Activated CD8-positive, alpha-beta T cell treated with anti-CD3 and anti-CD28 coated beads for 36 hours (primary cell): ENCODE results near the gene AGFG2. TPM values are rescaled to one million over a fixed set of nuclear protein-coding genes. Genes with fewer than 3 reads are reported as not detected.

Source experiments
- ATAC-seq: fragments of 200-7000 bp; cut with Tn5 transposase; one replicate; pipeline ENCODE4 v1.10.0; 2021; ENCODE audit warnings: mild to moderate bottlenecking, moderate library complexity
- CTCF ChIA-PET: fragments of 350-600 bp; sonication (Branson Sonifier 250); formaldehyde crosslinking; loops from one replicate; lab custom pipeline; 2021; ENCODE audit warnings: antibody characterized with exemption; lab: Charles Lee
- POLR2A ChIA-PET: fragments of 350-600 bp; sonication (Branson Sonifier 250); formaldehyde crosslinking; loops from one replicate; lab custom pipeline; 2021; ENCODE audit warnings: antibody characterized with exemption; lab: Charles Lee
- DNase-seq: peaks from one replicate; pipeline ENCODE4 v3.0.0-alpha.2; 2020
- H3K27ac Mint-ChIP-seq: one replicate; pipeline ENCODE4 v1.8.0; 2021; ENCODE audit warnings: mild to moderate bottlenecking, mixed read lengths
- H3K27me3 Mint-ChIP-seq: one replicate; pipeline ENCODE4 v1.8.0; 2021; ENCODE audit warnings: mixed read lengths
- H3K36me3 Mint-ChIP-seq: one replicate; pipeline ENCODE4 v1.8.0; 2021; ENCODE audit warnings: low read depth, mixed read lengths
- H3K4me1 Mint-ChIP-seq: one replicate; pipeline ENCODE4 v1.8.0; 2021; ENCODE audit warnings: low read depth, mixed read lengths
- H3K4me3 Mint-ChIP-seq: one replicate; pipeline ENCODE4 v1.8.0; 2021; ENCODE audit warnings: mild to moderate bottlenecking, moderate library complexity, mixed read lengths
- H3K9me3 Mint-ChIP-seq: one replicate; pipeline ENCODE4 v1.8.0; 2021; ENCODE audit warnings: mixed read lengths
- intact Hi-C: fragments of 100-400 bp; cut with micrococcal nuclease; formaldehyde crosslinking; loops from one replicate; pipeline ENCODE4 v1.10.0; 2022
- total RNA-seq, 2 experiments: library from RNA; stranded (reverse); gene quantifications; one replicate each; pipeline ENCODE4 v1.2.3, GENCODE V29; 2021
- TF ChIP-seq, protein P1 (sequence below): fragments of 200-600 bp; IDR thresholded peaks from one replicate; pipeline ENCODE4 v1.8.0; 2022; ENCODE audit warnings: antibody characterized with exemption, mild to moderate bottlenecking

The AGFG2 gene
- total RNA-seq, 2 experiments from 2014 or later = 45.6 to 45.8 TPM

GRCh38 chr7:100591596-100591995 is 52.6 kb downstream of the AGFG2 start:
- ChIA-PET POLR2A (interaction anchor here (1.0 to 1.4 kb wide), 2 partner anchors 12 to 43 kb away, joined by 3 to 4 read pairs; no protein-coding TSS in a partner anchor), CTCF (interaction anchor here (0.7 to 1.0 kb wide), 2 partner anchors 99 to 105 kb away, joined by 3 read pairs; no protein-coding TSS in a partner anchor)
- Mint-ChIP-seq H3K27me3 (peaks cover 5% of the 10 kb centered on the region), H3K36me3 (no peaks in the 10 kb centered on the region), H3K27ac (no peak overlapping the region), H3K4me3 (no peak overlapping the region), H3K4me1 (no peaks in the 10 kb centered on the region), H3K9me3 (no peaks in the 10 kb centered on the region)
- ATAC-seq = no peak
- intact Hi-C loops = no loop called here
- DNase-seq = no peak
- TF ChIP-seq, protein P1, sequence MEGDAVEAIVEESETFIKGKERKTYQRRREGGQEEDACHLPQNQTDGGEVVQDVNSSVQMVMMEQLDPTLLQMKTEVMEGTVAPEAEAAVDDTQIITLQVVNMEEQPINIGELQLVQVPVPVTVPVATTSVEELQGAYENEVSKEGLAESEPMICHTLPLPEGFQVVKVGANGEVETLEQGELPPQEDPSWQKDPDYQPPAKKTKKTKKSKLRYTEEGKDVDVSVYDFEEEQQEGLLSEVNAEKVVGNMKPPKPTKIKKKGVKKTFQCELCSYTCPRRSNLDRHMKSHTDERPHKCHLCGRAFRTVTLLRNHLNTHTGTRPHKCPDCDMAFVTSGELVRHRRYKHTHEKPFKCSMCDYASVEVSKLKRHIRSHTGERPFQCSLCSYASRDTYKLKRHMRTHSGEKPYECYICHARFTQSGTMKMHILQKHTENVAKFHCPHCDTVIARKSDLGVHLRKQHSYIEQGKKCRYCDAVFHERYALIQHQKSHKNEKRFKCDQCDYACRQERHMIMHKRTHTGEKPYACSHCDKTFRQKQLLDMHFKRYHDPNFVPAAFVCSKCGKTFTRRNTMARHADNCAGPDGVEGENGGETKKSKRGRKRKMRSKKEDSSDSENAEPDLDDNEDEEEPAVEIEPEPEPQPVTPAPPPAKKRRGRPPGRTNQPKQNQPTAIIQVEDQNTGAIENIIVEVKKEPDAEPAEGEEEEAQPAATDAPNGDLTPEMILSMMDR = no peak

DNA sequence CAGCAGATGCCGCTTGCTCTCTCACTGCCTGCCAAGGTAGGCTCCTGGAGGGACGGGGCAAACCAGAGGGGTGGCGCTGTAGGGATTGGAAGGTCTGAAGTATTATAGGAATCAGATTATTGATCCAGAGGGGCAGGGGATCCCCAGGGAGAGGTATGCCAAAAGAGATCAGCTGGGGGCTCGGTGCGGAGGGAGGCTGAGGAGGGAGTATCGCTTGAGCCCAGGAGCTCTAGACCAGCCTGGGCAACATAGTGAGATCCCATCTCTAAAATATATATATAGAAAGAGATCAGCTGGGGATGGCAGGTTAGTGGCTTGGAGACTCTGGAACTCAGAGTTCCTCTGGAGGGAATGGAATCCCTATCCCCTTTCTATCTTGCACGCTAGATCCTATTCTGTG is 56.2 kb downstream of the AGFG2 start:
- Mint-ChIP-seq H3K27ac (no peak overlapping the region), H3K4me1 (peaks cover 3% of the 10 kb centered on the region), H3K4me3 (no peak overlapping the region), H3K27me3 (peaks cover 4% of the 10 kb centered on the region), H3K36me3 (no peaks in the 10 kb centered on the region), H3K9me3 (no peaks in the 10 kb centered on the region)
- no peak for DNase-seq
- ChIA-PET CTCF (interaction anchor here (1.6 kb wide), 1 partner anchor 96 kb away, joined by 4 read pairs; no protein-coding TSS in a partner anchor), POLR2A (interaction anchor here (0.9 to 1.4 kb wide), 2 partner anchors 10 to 22 kb away, joined by 3 read pairs; no protein-coding TSS in a partner anchor)
- TF ChIP-seq, protein P1 = no peak
- ATAC-seq = no peak
- intact Hi-C loops = no loop called here

DNA sequence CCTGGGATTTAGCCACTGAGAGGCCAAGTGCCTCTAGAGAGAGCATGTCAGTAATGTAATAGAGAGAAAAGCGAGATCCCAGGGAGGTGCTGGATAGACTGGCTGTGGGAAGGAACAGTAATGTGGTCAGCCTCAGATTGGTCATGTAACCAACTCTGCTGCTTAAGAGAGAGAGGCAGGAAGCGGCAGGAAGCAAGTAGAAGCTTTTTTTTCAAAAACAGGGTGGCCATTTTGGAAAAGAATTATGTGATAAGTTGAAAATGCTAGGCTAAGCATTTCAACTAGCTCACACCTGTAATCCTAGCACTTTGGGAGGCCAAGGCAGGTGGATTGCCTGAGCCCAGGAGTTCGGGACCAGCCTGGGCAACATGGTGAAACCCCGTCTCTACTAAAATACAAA is 59.4 kb downstream of the AGFG2 start:
- ATAC-seq = no peak
- H3K4me1 Mint-ChIP-seq = peaks cover 3% of the 10 kb centered on the region
- H3K27me3 Mint-ChIP-seq = no peaks in the 10 kb centered on the region
- TF ChIP-seq, protein P1 = no peak
- H3K9me3 Mint-ChIP-seq = no peaks in the 10 kb centered on the region
- ChIA-PET CTCF (interaction anchor here (1.4 to 1.5 kb wide), 2 partner anchors 9 to 36 kb away, joined by 3 read pairs; no protein-coding TSS in a partner anchor), POLR2A (no interaction called here)
- intact Hi-C loops = no loop called here
- no peak overlapping the region for H3K4me3 Mint-ChIP-seq
- no peaks in the 10 kb centered on the region for H3K36me3 Mint-ChIP-seq
- no peak overlapping the region for H3K27ac Mint-ChIP-seq
- no peak for DNase-seq

DNA sequence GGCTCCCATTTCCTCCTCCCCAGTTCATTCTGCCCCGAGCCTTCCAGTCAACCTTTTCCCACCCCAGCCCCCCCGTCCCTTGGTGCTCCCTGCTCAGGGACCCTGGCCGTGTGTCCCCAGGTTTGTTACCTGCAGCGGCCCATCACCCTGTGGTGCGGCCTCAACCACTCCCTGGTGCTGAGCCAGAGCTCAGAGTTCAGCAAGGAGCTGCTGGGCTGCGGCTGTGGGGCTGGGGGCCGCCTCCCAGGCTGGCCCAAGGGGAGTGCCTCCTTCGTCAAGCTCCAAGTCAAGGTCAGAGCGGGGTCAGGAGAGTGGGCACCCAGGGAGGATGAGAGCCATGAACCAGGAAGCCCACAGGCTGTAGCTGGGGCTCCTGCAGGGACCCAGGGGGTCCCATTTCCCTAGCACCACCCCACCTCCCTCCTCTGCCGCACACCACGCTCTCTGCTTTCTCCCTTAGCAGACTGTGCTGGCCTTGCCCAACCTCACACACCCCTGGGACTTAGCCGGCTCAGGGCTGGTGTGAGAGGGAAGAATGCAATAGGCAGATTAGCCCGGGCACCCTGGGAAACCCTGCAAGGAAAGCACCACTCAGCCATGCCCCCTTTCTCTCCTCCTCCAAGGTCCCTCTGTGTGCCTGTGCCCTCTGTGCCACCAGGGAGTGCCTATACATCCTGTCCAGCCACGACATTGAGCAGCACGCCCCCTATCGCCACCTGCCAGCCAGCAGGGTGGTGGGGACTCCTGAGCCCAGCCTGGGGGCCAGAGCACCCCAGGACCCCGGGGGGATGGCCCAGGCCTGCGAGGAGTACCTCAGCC is 61.1 kb downstream of the AGFG2 start:
- Mint-ChIP-seq H3K9me3 (no peaks in the 10 kb centered on the region), H3K4me3 (no peak overlapping the region), H3K36me3 (no peaks in the 10 kb centered on the region), H3K4me1 (peaks cover 13% of the 10 kb centered on the region), H3K27me3 (peaks cover under 1% of the 10 kb centered on the region), H3K27ac (no peak overlapping the region)
- DNase-seq (no peak), ATAC-seq (no peak)
- intact Hi-C loops = loop anchor here (10.0 kb wide), 1 partner anchor 75 kb away; the partner anchor contains the start of gene GNB2
- CTCF ChIA-PET = no interaction called here
- TF ChIP-seq, protein P1 = no peak
- POLR2A ChIA-PET = no interaction called here

GRCh38 chr7:100600730-100601038 is 61.7 kb downstream of the AGFG2 start:
- no peaks in the 10 kb centered on the region for H3K9me3 Mint-ChIP-seq
- TF ChIP-seq, protein P1 = no peak
- intact Hi-C loops = loop anchor here (10.0 kb wide), 1 partner anchor 74 kb away; the partner anchor contains the start of gene GNB2
- CTCF ChIA-PET = no interaction called here
- no peaks in the 10 kb centered on the region for H3K36me3 Mint-ChIP-seq
- ATAC-seq = no peak
- POLR2A ChIA-PET = no interaction called here
- DNase-seq = no peak
- H3K4me3 Mint-ChIP-seq = no peak overlapping the region
- no peak overlapping the region for H3K27ac Mint-ChIP-seq
- peaks cover 3% of the 10 kb centered on the region for H3K27me3 Mint-ChIP-seq
- H3K4me1 Mint-ChIP-seq = peaks cover 18% of the 10 kb centered on the region
